T-helper 9 cell (primary cell): ENCODE results near the gene MEF2A.
"Not testable (repeated sequence)": the region's sequence is repeated elsewhere in the genome, so short reads cannot be mapped to it uniquely, and the experiment has no call there.

Experiments
- DNase-seq: peaks from one replicate; pipeline ENCODE4 v3.0.0-alpha.2; 2020

Gene MEF2A

GRCh38 chr15:99732751-99733267 is 167.0 kb downstream of the MEF2A start:
- no peak for DNase-seq

DNA sequence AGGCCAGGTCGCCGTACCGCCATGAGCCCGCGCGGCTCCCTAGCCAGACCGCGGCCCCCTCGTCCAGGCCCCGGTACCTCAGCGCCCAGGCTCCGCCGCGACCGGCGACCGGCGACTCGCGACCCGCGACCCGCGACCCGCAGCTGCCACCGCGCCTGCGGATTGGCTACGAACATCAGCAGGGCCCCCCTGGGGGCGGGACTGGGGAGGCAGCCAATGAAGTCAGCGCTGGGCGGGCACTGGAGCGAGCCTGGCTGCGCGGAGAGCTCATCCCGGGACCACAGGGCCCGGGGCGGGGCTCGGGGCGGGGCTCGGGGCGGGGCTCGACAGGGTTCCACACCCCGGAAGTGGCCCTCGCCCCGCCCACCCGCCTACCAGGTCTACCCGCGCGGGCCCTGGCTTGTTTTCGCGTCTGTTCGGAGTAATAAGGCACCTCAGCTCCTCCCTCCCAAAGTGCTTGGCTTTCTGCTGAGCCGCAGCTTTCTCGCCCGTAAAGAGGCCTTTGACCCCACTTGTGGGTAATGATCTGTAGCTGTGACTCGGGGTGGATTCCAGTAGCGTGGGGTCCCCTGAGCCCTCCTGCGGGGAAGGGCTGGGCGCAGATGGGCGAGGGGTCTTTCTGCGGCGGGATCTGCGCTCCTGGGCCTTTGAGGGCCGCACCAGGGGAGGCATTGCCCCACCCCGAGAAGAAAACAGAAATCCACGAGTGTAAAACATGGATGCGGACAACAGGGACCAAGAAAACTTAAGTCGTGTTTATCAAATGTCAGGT is 167.7 kb downstream of the MEF2A start, which contains the start of gene LYSMD4:
LYSMD4 (minus strand) TSS at position 170 of the 772 bp plus-strand sequence. CDS start 1,438 bp downstream, outside the sequence.
- peak; percentile 100 for DNase-seq

DNA sequence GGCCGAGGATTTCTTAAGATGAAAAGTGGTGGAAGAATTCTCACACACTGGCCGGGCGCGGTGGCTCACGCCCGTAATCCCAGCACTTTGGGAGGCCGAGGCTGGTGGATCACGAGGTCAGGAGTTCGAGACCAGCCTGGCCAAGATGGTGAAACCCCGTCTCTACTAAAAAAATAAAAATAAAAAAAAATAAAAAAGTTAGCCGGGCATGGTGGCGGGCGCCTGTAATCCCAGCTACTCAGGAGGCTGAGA is 168.2 kb downstream of the MEF2A start:
- not testable (repeated sequence) for DNase-seq

- no peak for DNase-seq
These were observed 168.8 kb downstream of the MEF2A start for GRCh38 chr15:99734575-99734974.

GRCh38 chr15:99735868-99736267 is 170.1 kb downstream of the MEF2A start:
- no peak for DNase-seq

DNA sequence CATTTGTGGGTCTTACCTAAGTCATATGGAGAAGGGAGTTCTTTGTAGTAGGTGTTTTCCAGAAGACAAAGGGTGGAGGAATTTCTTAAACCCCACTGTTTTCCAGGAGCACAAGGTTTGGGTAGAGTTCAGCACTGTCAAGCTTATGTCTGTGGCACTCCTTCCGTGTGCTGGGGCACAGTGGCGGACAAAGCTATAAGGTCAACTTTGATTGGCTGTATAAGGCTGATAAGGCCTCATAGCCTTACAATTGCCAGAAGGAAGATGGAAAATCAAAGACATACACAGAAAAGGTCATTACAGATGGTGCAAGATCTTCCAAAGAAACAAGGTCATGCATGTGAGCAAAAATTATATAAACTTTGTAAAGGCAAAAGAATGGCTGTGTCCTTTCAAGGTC is 170.9 kb downstream of the MEF2A start:
- DNase-seq, result no peak

DNA sequence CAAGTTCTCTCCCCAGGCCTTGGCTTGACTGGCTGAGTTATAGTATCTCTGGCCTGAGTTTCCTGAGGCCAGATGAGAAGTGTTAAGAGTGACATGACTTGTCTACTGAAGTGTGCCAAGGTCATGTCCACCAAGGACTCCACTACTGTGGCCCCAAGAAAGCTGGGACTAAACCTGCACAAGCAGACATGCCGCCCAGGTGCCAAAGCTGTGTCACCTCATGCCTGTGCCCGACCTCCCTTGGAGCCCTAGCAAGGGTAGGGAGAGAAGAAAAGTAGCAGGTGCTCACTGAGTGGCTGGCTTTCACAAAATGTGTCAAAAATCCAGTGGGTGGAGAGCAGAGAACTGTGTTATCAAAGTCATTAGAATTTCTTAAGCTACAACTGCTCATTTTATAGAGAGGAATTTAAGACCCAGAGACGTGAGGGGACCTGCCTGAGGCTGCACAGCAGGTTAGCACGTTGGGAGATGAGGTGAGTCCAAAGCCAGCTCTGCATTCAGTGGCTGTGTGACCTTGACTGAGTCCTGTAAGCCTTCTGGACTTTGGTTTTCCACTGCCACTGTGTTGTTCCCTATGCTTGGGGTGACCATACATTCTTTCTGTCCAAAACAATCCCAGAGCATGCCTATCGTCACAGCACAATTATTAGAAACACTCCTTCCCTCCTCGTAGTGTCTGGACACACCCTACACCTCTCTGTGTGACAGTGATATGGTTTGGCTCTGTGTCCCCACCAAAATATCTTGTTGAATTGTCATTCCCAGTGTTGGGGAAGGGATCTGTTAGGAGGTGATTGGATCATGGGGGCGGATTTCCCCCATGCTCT is 172.4 kb downstream of the MEF2A start:
- no peak for DNase-seq

- DNase-seq, result no peak
These were observed 176.1 kb downstream of the MEF2A start for GRCh38 chr15:99741835-99742234.

DNA sequence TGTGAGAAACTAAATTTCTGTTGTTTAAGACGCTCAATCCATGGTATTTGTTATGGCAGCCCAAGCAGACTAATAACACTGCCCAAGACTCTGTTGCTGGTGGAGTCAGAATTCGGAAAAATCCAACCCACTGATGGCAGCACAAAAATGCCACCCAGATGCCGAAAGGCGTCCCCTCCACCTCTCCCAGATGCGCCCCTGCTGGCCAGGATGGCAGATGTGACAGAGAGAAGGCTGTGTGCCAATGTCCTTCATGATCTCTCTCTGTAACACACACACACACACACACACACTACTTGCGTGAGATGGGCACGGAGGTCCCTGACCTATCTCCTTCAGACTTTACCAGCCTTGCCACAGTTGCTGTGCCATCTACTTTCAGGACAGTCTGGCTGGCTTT is 178.4 kb downstream of the MEF2A start:
- DNase-seq, result no peak

DNA sequence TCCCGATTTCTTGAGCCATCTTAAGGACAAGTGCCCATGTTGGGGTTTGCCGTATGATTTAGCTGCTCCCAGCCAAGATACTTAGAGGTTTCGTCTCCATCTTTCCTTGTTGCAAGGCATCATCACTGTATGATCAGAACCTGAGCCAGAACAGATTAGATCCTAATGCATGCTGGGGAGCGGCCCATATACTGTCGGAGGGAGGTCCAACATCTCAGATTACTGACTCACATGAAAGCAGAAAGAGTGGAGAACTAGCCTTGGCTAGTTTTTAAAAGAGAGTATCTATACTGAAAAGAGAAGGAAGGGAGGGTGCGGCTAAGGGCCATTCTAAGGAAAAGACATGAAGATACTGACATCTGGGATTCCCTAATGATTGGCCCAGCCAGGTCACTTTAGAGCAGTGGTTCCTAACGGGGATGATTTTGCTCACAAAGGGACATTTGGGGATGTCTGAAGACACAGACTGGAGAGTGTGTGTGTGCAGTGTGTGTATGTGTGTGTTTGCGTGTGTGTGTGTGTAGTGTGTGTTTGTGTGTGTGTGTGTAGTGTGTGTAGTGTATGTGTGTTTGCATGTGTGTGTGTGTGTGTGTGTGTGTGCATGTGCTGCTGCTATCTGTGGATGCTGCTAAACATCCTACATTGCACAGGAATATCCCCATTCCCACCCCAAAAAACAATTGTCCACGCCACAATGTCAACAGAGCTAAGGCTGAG is 179.7 kb downstream of the MEF2A start:
- no peak for DNase-seq

DNA sequence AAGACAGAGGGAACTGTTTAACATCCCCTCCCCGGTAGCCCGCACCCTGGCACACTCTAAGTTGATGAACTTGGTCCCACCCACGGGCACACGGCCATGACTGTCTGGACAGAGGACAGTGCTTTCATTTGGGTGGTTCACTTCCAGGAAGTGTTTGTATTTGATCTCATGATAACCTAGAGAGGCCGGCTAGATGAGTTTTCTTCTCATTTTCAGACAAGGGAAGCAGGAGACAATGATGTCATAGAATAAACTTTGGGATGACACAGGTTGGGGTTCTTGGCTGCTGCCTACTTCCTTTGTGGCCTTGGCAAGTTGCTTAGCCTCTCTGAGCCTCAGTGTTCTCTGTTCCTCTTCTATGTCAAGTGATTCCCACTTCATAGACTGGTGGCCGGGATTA is 183.6 kb downstream of the MEF2A start:
- no peak for DNase-seq

DNA sequence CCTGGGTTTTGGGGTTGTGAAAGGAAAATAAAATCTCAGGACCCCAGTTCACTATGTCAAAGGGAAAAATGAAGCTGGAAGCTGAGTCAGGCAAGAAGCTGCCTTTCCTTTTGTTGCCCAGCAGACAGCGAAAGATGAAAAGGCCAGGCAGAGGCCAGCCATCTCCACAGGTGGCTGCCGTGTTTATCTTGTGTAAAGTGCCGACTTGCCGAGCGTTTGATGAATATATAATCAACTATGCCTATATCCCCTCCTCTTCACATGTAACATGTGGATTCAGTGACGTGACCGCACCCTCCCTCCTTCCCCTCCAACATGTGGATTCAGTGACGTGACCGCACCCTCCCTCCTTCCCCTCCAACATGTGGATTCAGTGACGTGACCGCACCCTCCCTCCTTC is 184.5 kb downstream of the MEF2A start:
- DNase-seq, result not testable (repeated sequence)

GRCh38 chr15:99752556-99752955 is 186.8 kb downstream of the MEF2A start:
- no peak for DNase-seq

- DNase-seq, result no peak
These were observed 187.3 kb downstream of the MEF2A start for GRCh38 chr15:99753066-99753465.

GRCh38 chr15:99755692-99756409 is 190.1 kb downstream of the MEF2A start:
- DNase-seq, result no peak

GRCh38 chr15:99762288-99762687 is 196.5 kb downstream of the MEF2A start:
- DNase-seq, result no peak

- no peak for DNase-seq
These were observed 198.0 kb downstream of the MEF2A start for GRCh38 chr15:99763827-99764226.

DNA sequence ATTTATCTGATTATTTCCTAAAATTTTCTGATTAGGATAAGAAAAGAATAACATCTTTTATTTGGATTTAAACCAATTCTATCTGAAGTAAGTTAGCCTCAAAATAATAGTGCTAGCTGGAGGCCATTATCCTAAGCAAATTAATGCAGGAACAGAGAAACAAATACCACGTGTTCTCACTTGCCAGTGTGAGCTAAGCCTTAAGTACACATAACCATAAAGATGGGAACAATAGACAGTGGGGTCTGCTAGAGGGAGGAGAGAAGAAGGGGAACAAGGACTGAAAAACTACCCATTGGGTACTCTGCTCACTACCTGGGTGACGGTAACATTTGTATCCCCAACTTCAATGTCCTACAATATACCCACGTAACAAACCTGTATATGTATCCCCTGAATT is 198.7 kb downstream of the MEF2A start:
- DNase-seq, result no peak
